Natural killer cell treated with Interleukin-12 subunit alpha and Interleukin-12 subunit beta and Interleukin-15 and Interleukin-18, amount 100 ng/mL, for 72 hours (primary cell): ENCODE results near the gene SUCLG2. TPM values are rescaled to one million over a fixed set of nuclear protein-coding genes. Genes with fewer than 3 reads are reported as not detected.

Experiments
- ATAC-seq, 2 donors: fragments of 150-1000 bp; cut with Tn5 transposase in 1 of 2; sonication (Bioruptor Pico), chemical (Tn5 transposase) in 1 of 2; 2 replicates each; pipeline ENCODE4 v1.10.0; 2021
- DNase-seq: peaks from one replicate; pipeline ENCODE4 v3.0.0; 2022; ENCODE audit warnings: low spot score
- H3K27ac Mint-ChIP-seq, 2 donors: 1 replicate in 1 of 2; 2 replicates in 1 of 2; pipeline ENCODE4 v1.8.0; 2022; ENCODE audit warnings: mixed read lengths in 2 of 2, mild to moderate bottlenecking in 1 of 2, moderate library complexity in 1 of 2
- H3K27me3 Mint-ChIP-seq, 2 donors: 1 replicate in 1 of 2; 2 replicates in 1 of 2; pipeline ENCODE4 v1.8.0; 2022; ENCODE audit warnings: mixed read lengths in 2 of 2
- H3K36me3 Mint-ChIP-seq: one replicate; pipeline ENCODE4 v1.8.0; 2022; ENCODE audit warnings: mixed read lengths
- H3K4me1 Mint-ChIP-seq, 2 donors: 1 replicate in 1 of 2; 2 replicates in 1 of 2; pipeline ENCODE4 v1.8.0; 2022; ENCODE audit warnings: low read depth in 2 of 2, mixed read lengths in 2 of 2, mild to moderate bottlenecking in 1 of 2
- H3K4me3 Mint-ChIP-seq: one replicate; pipeline ENCODE4 v1.8.0; 2022; ENCODE audit warnings: mixed read lengths
- H3K9me3 Mint-ChIP-seq: 2 replicates; pipeline ENCODE4 v1.8.0; 2022; ENCODE audit warnings: mixed read lengths
- total RNA-seq, 2 donors: library from RNA; stranded (reverse); gene quantifications; one replicate each; pipeline ENCODE4 v1.2.3, GENCODE V29; 2022

The SUCLG2 gene
- total RNA-seq, 2 donors from 2014 or later = 18.9 to 28.2 TPM

DNA sequence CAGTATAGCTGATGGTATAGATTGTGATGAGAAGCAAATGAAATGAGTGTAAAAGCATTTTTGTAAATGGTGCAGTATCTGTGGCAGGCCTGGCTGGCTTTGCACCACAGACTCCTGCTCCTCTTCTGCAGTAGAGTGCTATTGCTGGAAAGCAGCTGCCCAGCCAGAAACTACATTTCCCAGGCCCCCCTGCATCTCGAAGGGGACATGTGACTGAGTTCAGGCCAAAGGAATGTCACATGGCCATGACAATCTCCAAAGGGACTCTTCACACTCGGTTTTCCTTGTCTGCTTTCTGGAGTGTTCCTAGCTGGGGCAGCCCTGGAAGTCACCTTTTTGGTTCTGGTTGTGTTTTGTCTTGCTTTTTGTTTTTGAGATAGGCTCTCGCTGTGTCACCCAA lies 277.1 kb downstream of the SUCLG2 start:
- no peak overlapping the region for H3K27ac Mint-ChIP-seq
- DNase-seq = no peak
- no peaks in the 10 kb centered on the region for H3K9me3 Mint-ChIP-seq
- peaks cover 6% of the 10 kb centered on the region for H3K36me3 Mint-ChIP-seq
- H3K4me3 Mint-ChIP-seq = no peak overlapping the region
- peaks cover 0 to 6% of the 10 kb centered on the region in 2 donors for H3K4me1 Mint-ChIP-seq
- no peaks in the 10 kb centered on the region for H3K27me3 Mint-ChIP-seq
- ATAC-seq = no peak

GRCh38 chr3:67376416-67376815 lies 278.0 kb downstream of the SUCLG2 start:
- no peak overlapping the region for H3K27ac Mint-ChIP-seq
- H3K9me3 Mint-ChIP-seq = no peaks in the 10 kb centered on the region
- peaks cover 0 to 6% of the 10 kb centered on the region in 2 donors for H3K4me1 Mint-ChIP-seq
- H3K4me3 Mint-ChIP-seq = no peak overlapping the region
- peaks cover 6% of the 10 kb centered on the region for H3K36me3 Mint-ChIP-seq
- ATAC-seq (no peak), DNase-seq (no peak)
- no peaks in the 10 kb centered on the region for H3K27me3 Mint-ChIP-seq

DNA sequence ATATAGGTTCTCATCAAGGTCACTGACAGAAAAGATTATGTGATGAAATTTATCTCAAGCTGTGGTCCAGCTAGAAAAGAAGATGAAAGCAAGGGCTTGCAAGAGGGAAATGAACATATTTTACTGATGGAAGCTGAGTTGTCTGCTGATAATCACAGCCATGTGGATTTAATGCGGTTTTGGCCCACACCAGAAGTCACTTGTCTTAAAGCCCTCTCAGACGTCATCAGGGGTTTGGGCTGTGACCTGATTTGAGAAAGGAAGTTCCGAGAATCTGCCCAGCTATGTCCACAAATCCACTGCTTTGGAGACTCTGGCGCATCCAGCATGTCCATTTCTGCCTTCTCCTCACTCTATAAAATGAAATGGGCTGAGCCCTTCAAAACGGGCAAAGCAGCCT lies 278.4 kb downstream of the SUCLG2 start:
- DNase-seq (no peak), ATAC-seq (no peak)
- Mint-ChIP-seq H3K4me1 (peaks cover 0 to 6% of the 10 kb centered on the region in 2 donors), H3K36me3 (peaks cover 6% of the 10 kb centered on the region), H3K27ac (no peak overlapping the region), H3K27me3 (no peaks in the 10 kb centered on the region), H3K9me3 (no peaks in the 10 kb centered on the region), H3K4me3 (no peak overlapping the region)

- no peak overlapping the region for H3K27ac Mint-ChIP-seq
Measured at GRCh38 chr3:67362686-67363085, 291.7 kb downstream of the SUCLG2 start.

GRCh38 chr3:67361770-67362169 lies 292.6 kb downstream of the SUCLG2 start:
- H3K9me3 Mint-ChIP-seq = no peaks in the 10 kb centered on the region
- H3K4me3 Mint-ChIP-seq = no peak overlapping the region
- no peak overlapping the region for H3K27ac Mint-ChIP-seq
- DNase-seq = no peak
- no peak for ATAC-seq
- peaks cover 0 to 4% of the 10 kb centered on the region in 2 donors for H3K4me1 Mint-ChIP-seq
- H3K27me3 Mint-ChIP-seq = peaks cover 0 to 3% of the 10 kb centered on the region in 2 donors
- no peaks in the 10 kb centered on the region for H3K36me3 Mint-ChIP-seq

More at GRCh38 chr3:67362686-67363085, 291.7 kb downstream of the SUCLG2 start:
- H3K4me1 Mint-ChIP-seq = peaks cover 0 to 4% of the 10 kb centered on the region in 2 donors
- H3K4me3 Mint-ChIP-seq = no peak overlapping the region
- H3K27me3 Mint-ChIP-seq = peaks cover 0 to 3% of the 10 kb centered on the region in 2 donors
- ATAC-seq (no peak), DNase-seq (no peak)
- H3K9me3 Mint-ChIP-seq = no peaks in the 10 kb centered on the region
- H3K36me3 Mint-ChIP-seq = no peaks in the 10 kb centered on the region

GRCh38 chr3:67361323-67361722 lies 293.1 kb downstream of the SUCLG2 start:
- H3K4me1 Mint-ChIP-seq = peaks cover 0 to 4% of the 10 kb centered on the region in 2 donors
- no peaks in the 10 kb centered on the region for H3K9me3 Mint-ChIP-seq
- no peak overlapping the region for H3K27ac Mint-ChIP-seq
- no peak for ATAC-seq
- H3K36me3 Mint-ChIP-seq = no peaks in the 10 kb centered on the region
- no peak for DNase-seq
- H3K4me3 Mint-ChIP-seq = no peak overlapping the region
- H3K27me3 Mint-ChIP-seq = peaks cover 0 to 3% of the 10 kb centered on the region in 2 donors

DNA sequence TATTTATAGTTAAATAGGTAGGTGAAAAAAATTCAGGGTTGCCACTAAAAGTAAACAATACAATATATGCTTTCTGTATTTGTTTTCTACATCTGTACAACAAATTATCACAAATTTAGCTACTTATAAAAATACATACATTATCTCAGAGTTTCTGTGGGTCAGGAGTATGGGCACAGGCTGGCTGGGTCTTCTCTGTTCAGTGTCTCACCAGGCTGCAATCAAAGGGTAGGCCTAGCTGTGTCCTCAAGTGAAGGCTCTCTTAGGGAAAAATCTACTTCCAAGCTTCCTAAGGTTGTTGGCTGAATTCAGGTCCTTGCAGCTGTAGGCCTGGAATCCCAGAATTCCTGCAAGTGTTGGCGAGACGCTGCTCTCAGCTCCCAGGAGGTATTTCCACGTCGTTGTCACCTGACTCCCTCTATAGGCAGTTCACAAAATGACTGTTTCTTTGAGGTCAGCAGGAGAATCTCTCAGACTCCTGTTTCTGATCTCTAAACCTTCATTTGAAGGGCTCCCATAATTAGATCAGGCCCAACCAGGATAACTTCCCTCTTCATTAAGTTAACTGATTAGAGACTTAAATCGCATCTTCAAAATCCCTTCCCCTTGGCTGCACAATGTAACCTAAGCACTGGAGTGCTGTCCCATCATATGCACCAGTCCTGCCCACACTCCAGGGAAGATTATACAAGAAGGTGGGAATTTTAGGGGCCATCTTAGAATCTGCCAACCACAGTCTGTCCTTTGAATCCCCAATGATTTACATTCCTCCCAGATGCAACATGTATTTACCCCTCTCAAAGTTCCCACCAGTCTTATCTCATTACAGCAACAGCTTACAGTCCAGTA lies 296.6 kb downstream of the SUCLG2 start:
- Mint-ChIP-seq H3K4me3 (no peak overlapping the region), H3K9me3 (no peaks in the 10 kb centered on the region), H3K36me3 (no peaks in the 10 kb centered on the region), H3K27me3 (peaks cover 0 to 5% of the 10 kb centered on the region in 2 donors), H3K4me1 (peaks cover 0 to 2% of the 10 kb centered on the region in 2 donors), H3K27ac (no peak overlapping the region)
- DNase-seq = no peak
- no peak for ATAC-seq

DNA sequence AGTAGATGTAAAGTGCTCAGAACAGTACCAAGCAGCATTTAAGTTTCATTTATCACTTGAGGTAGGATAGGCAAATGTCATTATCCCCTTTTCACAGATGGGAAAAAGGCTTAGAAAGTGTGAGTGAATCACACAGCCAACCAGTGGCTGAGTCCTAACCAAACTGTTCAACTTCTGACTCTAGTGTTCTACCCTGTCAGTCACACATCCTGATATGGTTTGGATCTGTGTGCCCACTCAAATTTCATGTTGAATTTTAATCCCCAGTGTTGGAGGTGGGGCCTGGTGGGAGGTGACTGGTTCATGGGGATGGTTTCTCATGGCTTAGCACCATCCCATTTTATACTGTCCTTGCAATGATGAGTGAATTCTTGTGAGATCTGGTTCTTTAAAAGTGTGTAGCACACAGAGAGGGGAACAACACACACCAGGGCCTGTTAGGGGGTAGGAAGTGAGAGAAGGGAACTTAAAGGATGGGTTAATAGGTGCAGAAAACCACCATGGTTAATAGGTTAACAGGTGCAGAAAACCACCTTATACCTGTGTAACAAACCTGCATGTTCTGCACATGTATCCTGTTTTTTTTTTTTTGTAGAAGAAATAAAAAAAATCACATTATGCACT lies 304.7 kb downstream of the SUCLG2 start:
- Mint-ChIP-seq H3K9me3 (peaks cover 7% of the 10 kb centered on the region), H3K27me3 (peaks cover 4 to 8% of the 10 kb centered on the region in 2 donors), H3K4me1 (peaks cover 6 to 10% of the 10 kb centered on the region in 2 donors), H3K36me3 (peaks cover 6% of the 10 kb centered on the region), H3K27ac (no peak overlapping the region), H3K4me3 (no peak overlapping the region)
- DNase-seq (no peak), ATAC-seq (peak; percentile 83 to 88)

DNA sequence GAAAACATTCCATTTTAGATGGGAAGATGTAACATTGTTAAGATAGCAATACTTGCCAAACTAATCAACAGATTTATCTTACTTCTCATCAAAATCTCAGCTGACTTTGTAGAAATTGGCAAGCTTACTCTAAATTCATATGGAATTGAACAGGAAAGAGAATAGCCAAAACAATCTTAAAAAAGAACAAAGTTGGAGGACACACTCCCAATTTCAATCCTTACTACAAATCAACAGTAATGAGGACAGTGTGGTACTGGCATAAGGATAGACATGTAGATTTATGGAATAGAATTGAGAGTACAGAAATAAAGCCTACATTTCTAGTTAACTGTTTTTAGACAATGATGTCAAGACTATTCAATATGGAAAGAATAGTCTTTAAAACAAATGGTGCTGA lies 308.3 kb downstream of the SUCLG2 start:
- ATAC-seq = no peak
- Mint-ChIP-seq H3K9me3 (peaks cover 13% of the 10 kb centered on the region), H3K4me1 (peaks cover 6 to 10% of the 10 kb centered on the region in 2 donors), H3K27me3 (peaks cover 0 to 8% of the 10 kb centered on the region in 2 donors), H3K27ac (no peak overlapping the region), H3K4me3 (no peak overlapping the region), H3K36me3 (peaks cover 12% of the 10 kb centered on the region)
- no peak for DNase-seq

- H3K27ac Mint-ChIP-seq = no peak overlapping the region
- peaks cover 3 to 14% of the 10 kb centered on the region in 2 donors for H3K27me3 Mint-ChIP-seq
- H3K9me3 Mint-ChIP-seq = peaks cover 13% of the 10 kb centered on the region
- H3K4me1 Mint-ChIP-seq = no peaks in the 10 kb centered on the region
- H3K36me3 Mint-ChIP-seq = peaks cover 30% of the 10 kb centered on the region
- no peak overlapping the region for H3K4me3 Mint-ChIP-seq
- no peak for ATAC-seq
- no peak for DNase-seq
Measured at GRCh38 chr3:67335813-67336212, 318.6 kb downstream of the SUCLG2 start.

DNA sequence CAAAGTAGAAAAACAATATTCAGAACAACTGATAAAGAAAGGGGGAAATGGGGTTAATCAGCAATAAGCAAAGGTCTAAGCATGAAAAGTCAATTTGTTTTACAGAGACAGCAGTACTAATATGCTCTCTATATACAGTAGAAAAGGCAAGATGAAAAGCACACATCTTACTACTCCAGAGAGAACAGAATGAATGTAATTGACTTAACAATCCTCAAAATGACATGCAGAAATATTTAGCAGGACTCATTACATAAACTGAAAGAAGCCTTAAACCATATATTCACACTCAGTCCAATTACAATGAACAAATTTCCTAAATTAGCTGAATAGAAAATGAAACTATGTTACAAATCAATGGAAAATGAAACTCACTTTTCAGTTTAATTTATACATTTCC lies 319.8 kb downstream of the SUCLG2 start:
- H3K36me3 Mint-ChIP-seq = peaks cover 18% of the 10 kb centered on the region
- peak in 1 of 2 donors; percentile 66 for ATAC-seq
- no peak overlapping the region for H3K27ac Mint-ChIP-seq
- H3K4me1 Mint-ChIP-seq = peaks cover 0 to 4% of the 10 kb centered on the region in 2 donors
- H3K4me3 Mint-ChIP-seq = no peak overlapping the region
- DNase-seq = no peak
- H3K27me3 Mint-ChIP-seq = peaks cover 3 to 9% of the 10 kb centered on the region in 2 donors
- H3K9me3 Mint-ChIP-seq = peaks cover 7% of the 10 kb centered on the region

DNA sequence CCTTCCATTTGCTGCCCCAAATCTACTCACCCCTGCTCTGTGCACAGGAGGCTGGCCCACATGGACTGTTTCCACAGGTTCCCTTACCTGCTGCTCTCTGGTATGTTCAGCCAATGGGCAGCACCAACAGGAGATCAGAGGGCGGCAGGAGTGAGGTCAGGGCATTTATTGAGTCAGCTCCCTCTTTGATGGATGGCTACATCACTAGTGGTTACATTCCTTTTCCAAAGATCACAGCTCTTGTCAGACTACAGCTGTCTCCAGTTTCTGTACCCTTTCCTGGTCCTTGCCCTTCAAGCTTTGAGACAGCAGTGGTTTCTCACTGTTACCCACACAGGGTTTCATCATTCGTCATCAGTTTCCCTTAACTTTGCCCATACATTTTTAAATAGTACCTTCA lies 325.1 kb downstream of the SUCLG2 start:
- DNase-seq (no peak), ATAC-seq (peak; percentile 52 to 78)
- H3K4me1 Mint-ChIP-seq = peaks cover 0 to 7% of the 10 kb centered on the region in 2 donors

DNA sequence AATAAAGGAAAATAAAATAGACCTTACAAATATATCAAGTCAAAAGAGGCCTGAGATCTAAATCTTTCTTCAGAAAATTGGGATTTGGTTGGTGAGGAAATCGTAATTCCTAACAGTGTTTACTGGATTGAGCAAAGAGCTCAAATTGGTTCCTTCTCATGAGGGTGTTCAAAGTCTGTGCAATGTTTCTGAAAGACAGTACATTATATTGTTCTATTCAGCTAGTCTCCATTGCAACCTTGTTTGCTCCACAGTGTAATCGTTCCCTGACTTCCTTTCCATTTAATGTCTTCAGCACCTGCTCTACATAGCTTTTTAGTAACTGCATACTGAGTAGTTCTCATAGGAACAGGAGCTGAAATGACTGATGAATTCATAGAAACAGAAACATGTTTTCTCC lies 326.8 kb downstream of the SUCLG2 start:
- DNase-seq = no peak
- Mint-ChIP-seq H3K27me3 (peaks cover 0 to 6% of the 10 kb centered on the region in 2 donors), H3K4me1 (peaks cover 0 to 7% of the 10 kb centered on the region in 2 donors), H3K4me3 (no peak overlapping the region), H3K27ac (no peak overlapping the region), H3K36me3 (no peaks in the 10 kb centered on the region), H3K9me3 (no peaks in the 10 kb centered on the region)
- ATAC-seq = no peak

More for the DNA sequence above, 325.1 kb downstream of the SUCLG2 start:
- Mint-ChIP-seq H3K36me3 (no peaks in the 10 kb centered on the region), H3K9me3 (no peaks in the 10 kb centered on the region), H3K4me3 (no peak overlapping the region), H3K27ac (no peak overlapping the region), H3K27me3 (peaks cover 3 to 6% of the 10 kb centered on the region in 2 donors)

GRCh38 chr3:67325231-67325630 lies 329.2 kb downstream of the SUCLG2 start:
- Mint-ChIP-seq H3K9me3 (no peaks in the 10 kb centered on the region), H3K27ac (no peak overlapping the region), H3K4me3 (no peak overlapping the region), H3K36me3 (no peaks in the 10 kb centered on the region), H3K27me3 (no peaks in the 10 kb centered on the region), H3K4me1 (peaks cover 0 to 7% of the 10 kb centered on the region in 2 donors)
- ATAC-seq (no peak), DNase-seq (no peak)
